ENCODE results near the gene TMEM181. TPM values are rescaled to one million over a fixed set of nuclear protein-coding genes. Genes with fewer than 3 reads are reported as not detected.

TMEM181 gene
- total RNA-seq, 2 donors from 2014 or later, result 21.2 to 21.8 TPM

DNA sequence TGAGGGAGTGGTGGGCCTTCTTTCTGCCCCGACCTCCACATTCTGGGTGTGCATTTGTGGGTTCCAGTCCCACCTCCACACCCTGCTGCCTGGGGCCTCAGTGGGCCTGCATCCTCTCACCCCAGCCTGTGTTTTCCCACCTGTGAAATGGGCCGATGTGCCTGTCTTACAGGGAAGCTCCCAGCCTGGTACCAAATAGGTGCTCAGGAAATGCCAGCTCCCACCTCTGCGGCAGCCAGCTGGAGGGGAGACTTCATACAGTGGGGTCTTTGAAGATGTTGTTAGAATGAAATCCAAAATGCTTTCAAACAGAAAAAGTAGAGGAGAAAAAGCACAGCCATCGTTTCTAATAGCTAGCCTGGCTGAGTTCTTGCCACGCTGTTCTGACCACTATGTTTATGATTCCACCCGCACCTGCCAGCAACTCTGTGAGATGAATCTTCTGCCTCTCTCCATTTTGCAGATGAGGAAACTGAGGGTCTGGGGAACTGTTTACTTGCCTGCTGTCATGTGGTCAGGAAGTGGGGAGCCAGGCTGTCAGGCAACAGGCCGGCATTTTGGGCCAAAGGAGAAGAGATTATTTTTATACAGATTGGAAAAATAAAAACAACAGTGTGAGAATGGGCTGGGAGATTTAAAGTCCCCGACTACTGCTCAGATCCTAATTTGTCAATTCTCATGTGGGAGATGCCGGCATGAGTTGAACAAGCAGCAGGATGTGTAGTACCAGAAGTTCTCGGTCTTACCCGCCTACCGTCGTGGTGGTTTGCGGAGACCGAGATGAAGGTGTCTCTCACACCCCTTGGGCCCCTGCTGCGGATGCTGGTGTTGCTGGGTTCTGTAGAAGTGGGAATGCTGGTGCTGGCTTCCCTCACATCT is 4.6 kb downstream of the TMEM181 start:
- no peak for DNase-seq
- no peak for TF ChIP-seq CTCF (conservative IDR thresholded peaks at IDR 0.05)
- H3K36me3 ChIP-seq (ENCODE audit: control insufficient read depth, insufficient read depth, low read length), result no peaks in the 10 kb centered on the region
- Mint-ChIP-seq H3K27me3 (ENCODE audit: insufficient read depth) (no peaks in the 10 kb centered on the region), H3K9me3 (no peaks in the 10 kb centered on the region), H3K27ac (no peak overlapping the region), H3K4me3 (no peak overlapping the region), H3K36me3 (ENCODE audit: low read depth) (peaks cover 2% of the 10 kb centered on the region), H3K4me1 (peaks cover 26% of the 10 kb centered on the region)
- no peaks in the 10 kb centered on the region for H3K27me3 ChIP-seq (ENCODE audit: control insufficient read depth, insufficient read depth, low read length, poor library complexity, severe bottlenecking)
- H3K9me3 ChIP-seq (ENCODE audit: control insufficient read depth, low read length), result no peaks in the 10 kb centered on the region
- no peak overlapping the region for H3K4me3 ChIP-seq (ENCODE audit: low read length)
- no peak overlapping the region for H3K27ac ChIP-seq (ENCODE audit: low read depth, low read length)
- WGBS, 2 experiments (ENCODE audit: insufficient coverage in 1 of 2, insufficient read length in 1 of 2), result 91 to 93% methylated on average over 14 to 16 of the region's 16 CpGs
- H3K9ac ChIP-seq (ENCODE audit: extremely low read depth, low read length, poor library complexity, severe bottlenecking), result no peak overlapping the region
- peaks cover 2% of the 10 kb centered on the region for H3K4me1 ChIP-seq (ENCODE audit: control insufficient read depth, insufficient read depth, low read length)

DNA sequence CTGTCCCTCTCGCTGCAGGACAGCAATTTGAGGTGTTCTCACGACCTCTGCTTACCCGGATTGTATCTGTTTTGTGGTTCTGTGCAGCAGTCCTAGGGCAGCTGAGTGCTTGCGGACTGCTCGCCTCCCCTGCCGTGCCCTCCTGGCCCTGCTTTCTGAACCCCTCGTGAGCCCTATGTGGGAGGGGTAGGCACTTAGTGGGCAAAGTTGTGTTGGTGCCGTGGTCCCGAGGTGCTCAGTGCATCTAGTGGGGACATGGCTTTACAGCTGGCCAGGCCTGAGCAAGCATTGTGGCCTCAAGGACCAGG is 5.2 kb downstream of the TMEM181 start:
- H3K9me3 Mint-ChIP-seq, result no peaks in the 10 kb centered on the region
- Histone ChIP-seq H3K27ac (ENCODE audit: low read depth, low read length) (no peak overlapping the region), H3K27me3 (ENCODE audit: control insufficient read depth, insufficient read depth, low read length, poor library complexity, severe bottlenecking) (no peaks in the 10 kb centered on the region), H3K9me3 (ENCODE audit: control insufficient read depth, low read length) (no peaks in the 10 kb centered on the region), H3K4me3 (ENCODE audit: low read length) (no peak overlapping the region), H3K4me1 (ENCODE audit: control insufficient read depth, insufficient read depth, low read length) (no peaks in the 10 kb centered on the region), H3K36me3 (ENCODE audit: control insufficient read depth, insufficient read depth, low read length) (no peaks in the 10 kb centered on the region), H3K9ac (ENCODE audit: extremely low read depth, low read length, poor library complexity, severe bottlenecking) (no peak overlapping the region)
- H3K4me3 Mint-ChIP-seq, result no peak overlapping the region
- H3K27me3 Mint-ChIP-seq (ENCODE audit: insufficient read depth), result no peaks in the 10 kb centered on the region
- TF ChIP-seq CTCF (conservative IDR thresholded peaks at IDR 0.05), result no peak
- 91 to 98% methylated on average over 7 to 9 of the region's 9 CpGs for WGBS, 2 experiments (ENCODE audit: insufficient coverage in 1 of 2, insufficient read length in 1 of 2)
- no peak overlapping the region for H3K27ac Mint-ChIP-seq
- H3K4me1 Mint-ChIP-seq, result peaks cover 26% of the 10 kb centered on the region
- peaks cover 4% of the 10 kb centered on the region for H3K36me3 Mint-ChIP-seq (ENCODE audit: low read depth)
- DNase-seq, result no peak

- Mint-ChIP-seq H3K27ac (no peak overlapping the region), H3K9me3 (no peaks in the 10 kb centered on the region), H3K4me3 (no peak overlapping the region), H3K4me1 (peaks cover 26% of the 10 kb centered on the region), H3K36me3 (ENCODE audit: low read depth) (peaks cover 6% of the 10 kb centered on the region), H3K27me3 (ENCODE audit: insufficient read depth) (no peaks in the 10 kb centered on the region)
- Histone ChIP-seq H3K27me3 (ENCODE audit: control insufficient read depth, insufficient read depth, low read length, poor library complexity, severe bottlenecking) (no peaks in the 10 kb centered on the region), H3K36me3 (ENCODE audit: control insufficient read depth, insufficient read depth, low read length) (no peaks in the 10 kb centered on the region), H3K4me3 (ENCODE audit: low read length) (no peak overlapping the region), H3K9me3 (ENCODE audit: control insufficient read depth, low read length) (no peaks in the 10 kb centered on the region), H3K27ac (ENCODE audit: low read depth, low read length) (no peak overlapping the region), H3K4me1 (ENCODE audit: control insufficient read depth, insufficient read depth, low read length) (no peaks in the 10 kb centered on the region), H3K9ac (ENCODE audit: extremely low read depth, low read length, poor library complexity, severe bottlenecking) (no peak overlapping the region)
- 90 to 92% methylated on average over 13 to 14 of the region's 14 CpGs for WGBS, 2 experiments (ENCODE audit: insufficient coverage in 1 of 2, insufficient read length in 1 of 2)
- no peak for DNase-seq
- TF ChIP-seq CTCF (conservative IDR thresholded peaks at IDR 0.05), result peak; percentile 65
Measured at GRCh38 chr6:158565482-158566040, 5.7 kb downstream of the TMEM181 start.

Data from endodermal cell (in vitro differentiated cells).